ENCODE data around the gene SLC39A11.

The SLC39A11 gene

GRCh38 chr17:72916991-72917390 lies 175.5 kb downstream of the SLC39A11 start:
- DNase-seq (ENCODE audit: low read depth): peak; percentile 2

- no peak for DNase-seq (ENCODE audit: low read depth)
Observed at GRCh38 chr17:72915625-72916081, 176.8 kb downstream of the SLC39A11 start.

- no peak for DNase-seq (ENCODE audit: low read depth)
Observed at GRCh38 chr17:72913142-72913682, 179.3 kb downstream of the SLC39A11 start.

GRCh38 chr17:72906306-72906705 lies 186.2 kb downstream of the SLC39A11 start:
- no peak for DNase-seq (ENCODE audit: low read depth)

DNA sequence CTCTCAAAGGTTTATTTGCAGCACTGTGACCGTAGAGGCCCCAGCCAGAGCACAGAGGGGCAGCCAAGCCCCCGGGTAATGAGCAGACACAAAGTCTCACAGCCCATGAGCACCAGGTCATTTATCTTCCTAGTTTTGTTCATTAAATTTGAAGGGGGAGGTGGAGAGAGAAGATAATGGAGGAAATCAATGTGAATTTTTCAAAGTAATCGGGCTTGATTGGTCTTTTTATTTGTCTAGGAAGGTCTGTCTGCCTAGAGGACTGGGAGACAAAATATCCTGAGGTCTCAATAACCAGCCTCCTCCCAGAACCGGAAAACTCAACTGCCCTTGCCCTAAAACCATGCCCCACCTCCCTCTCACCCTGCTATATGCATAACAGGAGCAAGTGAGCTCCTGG lies 189.0 kb downstream of the SLC39A11 start:
- DNase-seq (ENCODE audit: low read depth): no peak

DNA sequence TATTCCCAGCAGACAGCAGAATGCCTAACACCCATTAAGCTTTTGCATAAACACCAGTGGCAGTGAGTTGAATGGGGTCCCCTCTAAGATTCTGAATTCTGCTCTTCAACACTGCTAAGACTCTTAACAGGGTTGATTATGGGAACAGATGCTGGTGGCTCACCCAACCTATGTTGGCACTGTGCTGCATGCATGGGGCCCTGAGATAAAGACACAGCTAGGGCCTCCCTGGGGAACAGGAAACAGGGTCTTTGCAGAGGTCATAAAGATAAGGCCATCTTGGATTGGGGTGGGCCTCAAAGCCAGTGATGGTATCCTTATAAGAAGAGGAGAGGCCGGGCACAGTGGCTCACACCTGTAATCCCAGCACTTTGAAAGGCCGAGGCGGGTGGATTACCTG lies 190.8 kb downstream of the SLC39A11 start:
- no peak for DNase-seq (ENCODE audit: low read depth)

DNA sequence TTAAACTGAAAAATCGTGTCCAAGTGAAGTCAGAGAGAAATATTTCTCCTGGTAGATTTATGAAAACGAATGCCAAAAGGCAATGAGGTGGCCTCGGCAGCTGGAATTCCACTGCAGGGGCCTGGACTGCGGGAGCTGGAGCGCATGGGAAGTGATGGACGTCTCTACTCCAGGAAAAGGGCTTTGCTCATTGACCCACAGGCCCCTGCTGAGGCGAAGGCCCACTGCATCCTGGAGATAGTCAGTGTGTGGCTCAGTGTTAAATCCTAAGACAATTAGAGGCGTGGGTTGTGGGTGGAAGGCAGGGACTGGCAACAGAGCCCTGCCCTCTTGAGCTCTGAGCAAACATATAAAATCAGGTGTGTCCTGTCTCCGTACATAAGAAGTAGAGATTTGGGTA lies 191.4 kb downstream of the SLC39A11 start:
- no peak for DNase-seq (ENCODE audit: low read depth)

GRCh38 chr17:72900654-72900971 lies 191.9 kb downstream of the SLC39A11 start:
- DNase-seq (ENCODE audit: low read depth): no peak

DNA sequence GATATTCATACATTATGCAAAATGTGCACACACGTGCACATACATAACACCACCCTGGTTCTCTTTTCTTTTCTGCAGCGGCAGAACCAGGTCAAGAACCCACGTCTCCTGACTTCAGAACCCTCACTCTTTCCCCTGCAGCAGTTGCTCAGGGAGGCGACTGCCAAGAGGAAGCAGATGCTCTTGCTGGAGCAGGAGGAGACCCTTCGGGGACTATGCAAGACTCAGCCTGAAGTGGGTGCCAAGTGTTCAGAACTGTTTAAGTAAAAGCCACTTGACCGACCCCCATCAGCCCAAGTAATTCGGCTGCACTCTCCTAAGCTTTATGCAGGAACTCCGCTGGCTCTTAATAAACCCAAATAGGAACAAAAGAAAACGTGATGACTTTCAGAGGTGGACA lies 193.8 kb downstream of the SLC39A11 start:
- no peak for DNase-seq (ENCODE audit: low read depth)

- peak; percentile 53 for DNase-seq (ENCODE audit: low read depth)
Observed at GRCh38 chr17:72896288-72896687, 196.2 kb downstream of the SLC39A11 start.

GRCh38 chr17:72891627-72892026 lies 200.9 kb downstream of the SLC39A11 start:
- DNase-seq (ENCODE audit: low read depth): no peak

DNA sequence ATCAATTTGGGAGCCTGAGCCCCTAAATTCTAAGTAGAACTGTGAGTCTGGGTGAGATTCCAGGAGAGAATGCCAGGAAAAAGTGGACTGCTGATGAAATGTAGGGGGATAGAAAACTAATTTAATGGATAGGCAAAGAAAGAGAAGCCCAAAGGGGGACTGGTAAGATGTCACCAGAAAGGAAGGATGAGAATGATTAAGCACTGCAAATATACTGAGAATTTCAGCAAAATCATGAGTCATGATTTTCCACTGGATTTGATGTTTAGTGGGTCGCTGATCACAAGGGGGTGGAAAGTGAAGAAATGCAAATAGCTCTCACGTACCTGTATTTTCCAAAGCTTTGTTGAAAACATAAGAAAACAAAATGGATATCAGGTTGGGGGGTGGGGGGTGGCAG lies 201.8 kb downstream of the SLC39A11 start:
- peak; percentile 21 for DNase-seq (ENCODE audit: low read depth)

GRCh38 chr17:72887917-72888316 lies 204.6 kb downstream of the SLC39A11 start:
- DNase-seq (ENCODE audit: low read depth): peak; percentile 20

- DNase-seq (ENCODE audit: low read depth): no peak
Observed at GRCh38 chr17:72887322-72887721, 205.2 kb downstream of the SLC39A11 start.

DNA sequence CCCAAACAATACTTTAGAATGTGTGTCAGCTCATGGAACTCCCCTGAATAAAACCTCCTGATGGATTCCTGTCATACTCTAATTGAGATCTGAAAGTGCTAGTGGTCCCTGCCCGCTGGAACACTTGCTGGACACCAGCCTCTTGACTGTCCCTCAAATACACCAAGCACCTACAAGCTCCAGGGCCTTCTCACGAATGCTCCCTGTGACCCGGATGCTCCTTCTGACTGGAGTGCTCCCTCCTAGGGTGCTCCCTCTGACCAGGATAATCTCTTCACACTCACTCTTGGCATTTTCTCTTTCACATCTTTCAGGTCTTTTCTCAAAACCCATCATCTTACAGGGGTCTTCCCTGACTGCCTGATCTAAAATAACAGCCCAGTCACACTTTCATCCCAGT lies 205.9 kb downstream of the SLC39A11 start:
- no peak for DNase-seq (ENCODE audit: low read depth)

DNA sequence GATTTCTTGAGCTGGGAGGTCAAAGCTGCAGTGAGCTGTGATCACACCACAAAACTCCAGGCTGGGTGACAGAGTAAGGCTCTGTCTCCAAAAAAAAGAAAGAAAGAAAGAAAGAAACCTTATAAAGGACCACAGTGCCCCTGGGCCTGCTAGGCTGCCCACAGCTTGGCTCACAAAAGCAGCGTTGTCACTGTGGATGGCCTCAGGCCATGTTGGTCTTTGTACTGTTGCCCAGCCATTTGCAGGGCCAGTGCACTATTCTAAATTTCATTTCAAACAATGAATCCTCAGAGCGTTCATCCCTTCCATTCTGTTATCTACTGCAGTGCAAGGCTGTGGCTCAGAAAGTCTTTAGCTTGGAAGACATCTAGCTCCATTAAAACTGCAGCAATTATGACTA lies 208.4 kb downstream of the SLC39A11 start:
- no peak for DNase-seq (ENCODE audit: low read depth)

DNA sequence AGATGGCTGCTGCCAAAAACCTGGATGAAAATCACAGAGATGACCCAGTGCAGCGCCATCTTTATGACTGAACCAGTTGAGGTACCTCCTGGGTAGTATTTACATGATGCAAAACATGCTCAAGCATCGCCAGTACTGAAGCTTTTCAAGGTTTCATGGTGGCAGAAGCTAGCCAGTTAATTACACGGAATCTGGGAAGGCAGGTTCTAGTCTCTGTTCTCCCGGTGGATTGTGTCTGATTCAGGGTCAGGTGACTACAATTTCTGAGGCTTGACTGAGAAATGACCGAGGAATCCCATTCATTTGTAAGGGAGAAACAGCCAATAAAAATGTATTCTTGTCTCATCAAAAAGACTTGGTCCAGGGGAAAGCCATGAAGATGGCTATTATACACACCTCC lies 209.1 kb downstream of the SLC39A11 start:
- no peak for DNase-seq (ENCODE audit: low read depth)

- no peak for DNase-seq (ENCODE audit: low read depth)
Observed at GRCh38 chr17:72882426-72882825, 210.1 kb downstream of the SLC39A11 start.

GRCh38 chr17:72879877-72880276 lies 212.6 kb downstream of the SLC39A11 start:
- no peak for DNase-seq (ENCODE audit: low read depth)

GRCh38 chr17:72878975-72879660 lies 213.4 kb downstream of the SLC39A11 start:
- DNase-seq (ENCODE audit: low read depth): peak; percentile 33

DNA sequence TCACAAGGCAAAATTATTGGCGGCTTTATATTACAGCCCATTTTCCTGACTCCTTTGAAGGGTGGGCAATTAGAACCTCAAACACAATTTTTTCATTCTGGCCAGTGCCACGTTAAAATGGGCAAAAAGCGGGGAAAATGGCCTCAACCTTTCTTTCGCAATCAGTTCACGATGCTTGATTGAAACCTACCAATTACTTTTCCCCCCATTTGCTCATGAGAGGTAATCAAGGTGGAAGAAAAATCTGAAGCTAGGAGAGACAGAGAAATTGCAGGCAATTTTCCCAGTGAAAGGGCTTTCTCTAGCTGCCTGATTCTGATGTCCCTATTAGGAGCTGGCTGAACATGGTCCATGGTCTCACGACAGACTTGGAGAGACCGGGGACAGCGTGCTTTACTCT lies 215.1 kb downstream of the SLC39A11 start:
- DNase-seq (ENCODE audit: low read depth): no peak

- DNase-seq (ENCODE audit: low read depth): no peak
Observed at GRCh38 chr17:72876413-72876812, 216.1 kb downstream of the SLC39A11 start.

DNA sequence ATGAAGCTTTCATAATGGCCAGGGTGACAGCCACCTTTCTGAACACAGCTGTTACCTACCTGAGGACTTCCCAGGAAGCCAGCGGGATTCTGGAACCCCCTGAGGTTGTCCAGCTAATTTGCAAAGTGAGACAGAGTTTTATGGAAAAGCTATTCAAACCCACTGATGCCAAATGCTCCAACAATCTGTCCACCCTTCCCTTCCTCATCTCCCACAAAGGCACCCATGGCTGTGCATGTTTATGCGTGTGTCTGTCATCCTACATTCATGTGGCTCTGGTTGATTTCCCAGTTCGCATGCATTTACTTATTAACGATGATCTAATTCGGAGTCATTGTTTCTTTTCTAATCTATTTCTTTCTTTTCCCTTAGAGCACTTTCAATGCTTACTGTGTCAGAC lies 217.1 kb downstream of the SLC39A11 start:
- no peak for DNase-seq (ENCODE audit: low read depth)

DNA sequence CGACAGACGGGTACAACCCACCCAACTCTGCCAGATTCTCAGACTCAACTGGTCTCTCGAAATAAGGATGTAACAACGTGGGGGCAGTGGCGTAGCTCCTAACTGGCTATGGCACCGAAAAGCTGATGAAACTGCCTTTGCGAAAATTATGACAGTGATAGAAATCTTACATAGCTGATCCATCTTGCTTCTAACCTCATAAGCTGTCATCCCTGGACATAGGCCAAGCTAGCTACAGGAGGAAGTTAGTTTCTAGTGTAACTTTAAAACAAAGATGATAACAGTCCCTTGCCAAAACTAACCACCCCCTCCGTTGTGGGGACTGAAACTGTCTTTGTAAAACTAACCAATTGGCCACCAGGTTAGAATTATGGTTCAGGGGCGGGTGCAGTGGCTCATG lies 220.1 kb downstream of the SLC39A11 start:
- DNase-seq (ENCODE audit: low read depth): no peak

All from amniotic epithelial cell (primary cell).